T47D (cell line): ENCODE measurements around the gene PPP1R7.

Experiments used
- DNase-seq, 2 experiments: peaks; one replicate each; pipeline versions ENCODE4 v3.0.0 to v3.0.0-alpha.2; 2011 to 2012; ENCODE audit warnings: low read depth in 1 of 2, low spot score in 1 of 2
- JUND ChIP-seq: IDR thresholded peaks from 2 replicates; pipeline ENCODE4 v1.6.1; 2012; ENCODE audit warnings: low read depth
- in situ Hi-C: cut with HindIII; loops from 2 replicates; pipeline ENCODE4 v1.10.0; 2016; ENCODE audit warnings: low sequenced_read_pairs, low pct_unique_long_range_greater_than_20kb

Gene PPP1R7

DNA sequence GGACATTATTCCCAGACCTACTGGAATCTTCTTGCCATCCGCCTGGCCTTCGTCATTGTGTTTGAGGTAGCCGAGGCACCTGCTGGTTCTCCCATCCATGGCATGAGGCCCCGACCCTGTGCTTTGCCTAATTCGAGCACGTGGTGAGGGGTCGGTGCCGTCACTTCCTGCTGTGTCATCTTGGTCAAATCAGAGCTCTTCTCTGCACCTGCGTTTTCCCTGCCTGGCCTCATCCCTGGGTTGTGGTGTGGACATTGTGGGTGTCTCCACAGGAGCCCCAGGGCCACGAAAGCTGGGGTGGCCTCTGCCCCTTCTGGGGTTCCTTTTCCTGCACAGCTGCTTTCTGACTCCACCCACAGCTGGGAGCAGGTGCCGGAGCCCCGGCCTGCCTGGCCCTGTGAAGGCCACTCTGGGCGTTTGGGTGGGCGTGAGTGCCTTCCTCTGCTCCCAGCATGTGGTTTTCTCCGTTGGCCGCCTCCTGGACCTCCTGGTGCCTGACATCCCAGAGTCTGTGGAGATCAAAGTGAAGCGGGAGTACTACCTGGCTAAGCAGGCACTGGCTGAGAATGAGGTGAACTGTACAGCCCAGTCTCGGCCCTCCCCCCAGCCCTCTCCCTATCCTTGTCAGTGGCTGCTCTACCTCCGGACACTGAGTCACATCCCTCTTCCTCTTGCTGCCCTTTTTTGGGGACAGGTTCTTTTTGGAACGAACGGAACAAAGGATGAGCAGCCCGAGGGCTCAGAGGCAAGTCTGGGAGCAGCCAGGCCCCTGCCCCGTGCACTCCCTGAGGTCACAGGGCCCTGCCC lies 73.1 kb downstream of the PPP1R7 start:
- TF ChIP-seq JUND: no peak
- DNase-seq: no peak
- in situ Hi-C loops: no loop called here

- DNase-seq: no peak
- in situ Hi-C loops: no loop called here
- no peak for TF ChIP-seq JUND
Observed at GRCh38 chr2:241224018-241224850, 74.0 kb downstream of the PPP1R7 start.

GRCh38 chr2:241224851-241225438 lies 74.7 kb downstream of the PPP1R7 start:
- no peak for TF ChIP-seq JUND
- DNase-seq: no peak
- in situ Hi-C loops: no loop called here

DNA sequence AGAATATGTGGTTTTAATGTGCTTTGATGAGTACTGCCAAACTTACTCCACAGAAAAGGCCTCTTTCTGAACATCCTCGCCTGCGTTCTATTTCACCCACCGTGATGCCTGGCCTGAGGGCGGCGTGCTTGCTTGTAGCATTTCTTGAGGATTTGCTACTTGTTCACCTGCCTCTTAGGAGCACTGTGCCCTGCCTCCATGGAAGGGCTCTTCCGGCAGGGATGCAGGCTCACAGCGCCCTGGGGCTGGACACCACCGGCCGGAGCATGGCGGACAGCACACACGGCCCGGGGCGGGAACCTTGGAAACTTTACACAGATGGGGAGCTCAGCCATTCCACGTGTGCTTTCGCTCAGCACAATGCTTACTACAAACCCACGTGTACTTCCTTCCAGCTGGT lies 75.3 kb downstream of the PPP1R7 start:
- TF ChIP-seq JUND: no peak
- in situ Hi-C loops: no loop called here

GRCh38 chr2:241225983-241226382 lies 75.7 kb downstream of the PPP1R7 start:
- no peak for TF ChIP-seq JUND
- DNase-seq: no peak
- in situ Hi-C loops: no loop called here

More for the DNA sequence above, 75.3 kb downstream of the PPP1R7 start:
- DNase-seq: no peak

GRCh38 chr2:241226723-241227572 lies 76.7 kb downstream of the PPP1R7 start:
- in situ Hi-C loops: no loop called here
- no peak for TF ChIP-seq JUND
- no peak for DNase-seq

- TF ChIP-seq JUND: no peak
- no peak for DNase-seq
- in situ Hi-C loops: no loop called here
Observed at GRCh38 chr2:241227594-241227993, 77.3 kb downstream of the PPP1R7 start.

- no peak for DNase-seq
- no peak for TF ChIP-seq JUND
- in situ Hi-C loops: no loop called here
Observed at GRCh38 chr2:241228081-241228859, 78.0 kb downstream of the PPP1R7 start.

DNA sequence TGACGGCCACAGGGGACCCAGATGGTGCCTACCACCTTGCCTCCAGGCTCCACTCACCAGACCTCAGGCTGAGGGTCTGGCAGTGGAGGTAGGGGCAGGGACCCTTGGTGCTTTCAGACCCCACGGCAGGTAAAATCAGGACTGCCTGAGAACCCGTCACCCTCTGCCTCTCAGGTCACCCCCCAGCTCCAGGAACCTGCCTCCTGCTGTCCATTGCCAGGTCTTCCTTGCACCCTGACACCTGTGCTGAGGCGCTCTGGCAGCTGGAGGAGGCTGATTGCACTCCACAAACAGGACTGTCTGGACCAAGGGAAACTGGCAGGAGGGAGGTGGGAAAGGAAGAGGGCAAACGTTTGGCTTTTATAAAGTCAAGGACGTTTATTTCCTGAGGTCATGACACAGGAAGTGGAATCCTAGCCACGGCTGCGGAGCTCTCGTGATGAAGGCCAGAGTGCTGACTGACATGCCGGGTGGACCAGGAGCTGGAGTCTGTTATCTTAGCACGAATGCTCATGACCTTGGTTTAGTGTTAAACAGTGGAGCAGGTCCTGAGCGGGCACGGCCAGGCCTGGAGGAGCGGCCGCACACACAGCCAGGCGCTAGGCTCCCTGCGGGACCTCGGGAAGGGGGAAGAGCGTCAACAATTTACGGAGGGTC lies 78.7 kb downstream of the PPP1R7 start:
- in situ Hi-C loops: no loop called here
- TF ChIP-seq JUND: no peak
- DNase-seq: no peak

GRCh38 chr2:241229563-241230401 lies 79.5 kb downstream of the PPP1R7 start:
- in situ Hi-C loops: no loop called here
- DNase-seq: no peak
- no peak for TF ChIP-seq JUND
